ENCODE measurements around the gene GAS2.

- TF ChIP-seq EZH2 (IDR thresholded peaks at IDR 0.05; ENCODE audit: borderline replicate concordance, low read length) (no peak), CTCF (conservative IDR thresholded peaks at IDR 0.05 in 1 of 2, IDR thresholded peaks at IDR 0.05 in 1 of 2; ENCODE audit: extremely low read depth in 1 of 2, insufficient read depth in 1 of 2, low read depth in 1 of 2, low read length in 2 of 2) (no peak)
These were observed 102.7 kb downstream of the GAS2 start for GRCh38 chr11:22769081-22769480.

Measured in mammary epithelial cell (primary cell).